ENCODE data around the gene HOXB3.

HOXB3 gene

DNA sequence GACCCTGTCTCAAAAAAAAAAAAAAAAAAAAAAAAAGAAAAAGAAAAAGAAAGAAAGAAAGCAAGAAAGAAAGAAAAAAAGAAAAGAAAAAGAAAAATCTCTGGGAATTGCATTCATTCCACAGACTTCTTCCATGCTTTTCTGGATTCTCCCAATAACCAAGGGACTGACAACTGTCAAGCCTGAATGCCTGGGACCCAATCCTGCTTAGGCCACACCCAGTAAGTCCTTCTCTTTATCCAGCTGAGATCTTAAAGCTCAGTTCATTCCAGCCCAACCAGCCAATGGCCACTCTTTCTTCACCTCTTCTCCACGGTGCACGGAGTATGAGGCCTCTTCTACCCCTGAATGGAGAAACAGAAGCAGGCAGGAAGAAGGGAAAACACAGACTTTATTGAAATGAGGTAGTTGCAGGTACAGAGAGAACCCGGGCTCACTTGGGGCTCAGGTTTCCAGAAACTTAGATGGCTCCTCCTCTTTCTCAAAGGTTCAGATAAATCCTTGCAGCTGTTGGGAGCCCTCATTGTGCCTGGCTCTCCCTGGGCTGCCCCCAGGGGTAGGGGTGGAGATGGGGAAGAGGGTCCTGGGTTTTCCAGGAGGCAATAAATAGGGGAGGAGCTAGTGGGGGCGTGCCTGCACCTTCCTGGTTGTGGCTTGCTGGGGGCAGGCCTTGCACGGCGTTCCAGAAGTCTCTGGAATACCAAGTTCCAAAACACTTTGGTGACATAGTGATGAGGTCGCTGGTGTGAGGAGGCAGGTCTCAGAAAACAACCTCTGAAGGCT lies 61.7 kb downstream of the HOXB3 start:
- TF ChIP-seq, protein P1, sequence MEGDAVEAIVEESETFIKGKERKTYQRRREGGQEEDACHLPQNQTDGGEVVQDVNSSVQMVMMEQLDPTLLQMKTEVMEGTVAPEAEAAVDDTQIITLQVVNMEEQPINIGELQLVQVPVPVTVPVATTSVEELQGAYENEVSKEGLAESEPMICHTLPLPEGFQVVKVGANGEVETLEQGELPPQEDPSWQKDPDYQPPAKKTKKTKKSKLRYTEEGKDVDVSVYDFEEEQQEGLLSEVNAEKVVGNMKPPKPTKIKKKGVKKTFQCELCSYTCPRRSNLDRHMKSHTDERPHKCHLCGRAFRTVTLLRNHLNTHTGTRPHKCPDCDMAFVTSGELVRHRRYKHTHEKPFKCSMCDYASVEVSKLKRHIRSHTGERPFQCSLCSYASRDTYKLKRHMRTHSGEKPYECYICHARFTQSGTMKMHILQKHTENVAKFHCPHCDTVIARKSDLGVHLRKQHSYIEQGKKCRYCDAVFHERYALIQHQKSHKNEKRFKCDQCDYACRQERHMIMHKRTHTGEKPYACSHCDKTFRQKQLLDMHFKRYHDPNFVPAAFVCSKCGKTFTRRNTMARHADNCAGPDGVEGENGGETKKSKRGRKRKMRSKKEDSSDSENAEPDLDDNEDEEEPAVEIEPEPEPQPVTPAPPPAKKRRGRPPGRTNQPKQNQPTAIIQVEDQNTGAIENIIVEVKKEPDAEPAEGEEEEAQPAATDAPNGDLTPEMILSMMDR (IDR thresholded peaks at IDR 0.05): no peak
- TF ChIP-seq ZFX (IDR thresholded peaks at IDR 0.05; ENCODE audit: borderline replicate concordance): no peak
- H3K27ac ChIP-seq: no peak overlapping the region

DNA sequence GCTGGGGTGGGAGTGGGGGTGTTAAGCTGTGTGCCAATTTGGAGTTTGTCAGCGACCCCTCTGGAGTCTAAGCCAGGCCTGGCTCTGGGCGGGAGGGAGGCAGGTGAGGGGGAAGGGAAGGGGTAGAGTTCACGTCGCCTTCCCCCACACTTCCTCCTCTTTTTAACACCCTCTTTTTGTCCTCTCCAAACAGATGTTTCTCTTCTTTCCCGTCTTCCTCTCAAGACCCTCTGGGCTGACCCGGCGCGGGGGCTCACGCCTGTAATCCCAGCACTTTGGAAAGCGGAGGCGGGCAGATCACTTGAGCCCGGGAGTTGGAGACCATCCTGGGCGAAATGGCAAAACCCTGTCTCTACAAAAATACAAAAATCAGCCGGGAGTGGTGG lies 62.5 kb downstream of the HOXB3 start:
- no peak for TF ChIP-seq ZFX (IDR thresholded peaks at IDR 0.05; ENCODE audit: borderline replicate concordance)
- TF ChIP-seq, protein P1 (IDR thresholded peaks at IDR 0.05): no peak
- no peak overlapping the region for H3K27ac ChIP-seq

DNA sequence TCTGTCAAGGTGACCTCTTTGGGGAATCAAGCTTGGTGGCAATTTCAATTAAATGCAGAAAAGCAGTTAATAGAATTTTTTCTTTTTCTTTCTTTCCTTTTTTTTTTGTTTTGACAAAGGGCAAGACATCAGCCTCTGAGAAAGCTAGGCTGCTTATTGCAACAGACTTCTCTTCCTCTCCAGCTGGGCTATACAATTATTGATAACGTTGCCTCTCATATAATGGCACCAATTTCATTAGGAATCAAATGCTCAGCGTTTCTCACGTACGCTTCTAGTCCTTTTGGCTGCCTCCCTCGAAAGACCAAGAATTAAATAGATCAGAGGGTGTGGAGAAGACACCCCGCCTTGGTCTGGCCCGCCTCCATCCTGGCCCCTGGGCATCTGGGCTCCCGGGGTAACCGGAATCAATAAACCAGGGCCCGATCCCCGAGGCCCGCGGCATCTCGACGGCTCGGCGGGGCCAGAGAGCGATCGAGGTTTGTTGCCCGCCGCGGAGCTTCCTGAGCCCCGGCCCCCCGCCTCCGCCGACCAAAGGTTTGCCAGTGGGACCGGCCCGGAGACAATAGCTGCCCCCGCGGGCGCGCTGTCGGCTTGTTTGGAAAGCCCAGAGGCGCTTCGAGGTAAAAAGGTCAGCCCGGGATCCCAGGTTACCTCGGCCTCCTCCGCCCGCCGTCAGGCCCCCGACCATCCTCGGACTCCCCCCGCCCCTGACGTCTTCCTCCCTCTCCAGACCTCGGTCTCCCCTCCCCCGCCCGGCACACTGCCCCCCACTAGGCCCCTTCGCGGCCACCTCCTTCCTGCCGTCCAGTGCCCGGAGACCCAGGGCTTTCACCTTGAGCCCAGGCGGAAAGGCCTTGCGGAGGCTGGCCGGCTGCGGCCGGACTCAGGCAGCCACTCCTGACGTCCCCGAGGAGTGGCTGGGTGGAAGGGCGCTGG lies 63.2 kb downstream of the HOXB3 start:
- H3K27ac ChIP-seq: no peak overlapping the region
- TF ChIP-seq ZFX (IDR thresholded peaks at IDR 0.05; ENCODE audit: borderline replicate concordance): no peak
- TF ChIP-seq, protein P1 (IDR thresholded peaks at IDR 0.05): no peak

DNA sequence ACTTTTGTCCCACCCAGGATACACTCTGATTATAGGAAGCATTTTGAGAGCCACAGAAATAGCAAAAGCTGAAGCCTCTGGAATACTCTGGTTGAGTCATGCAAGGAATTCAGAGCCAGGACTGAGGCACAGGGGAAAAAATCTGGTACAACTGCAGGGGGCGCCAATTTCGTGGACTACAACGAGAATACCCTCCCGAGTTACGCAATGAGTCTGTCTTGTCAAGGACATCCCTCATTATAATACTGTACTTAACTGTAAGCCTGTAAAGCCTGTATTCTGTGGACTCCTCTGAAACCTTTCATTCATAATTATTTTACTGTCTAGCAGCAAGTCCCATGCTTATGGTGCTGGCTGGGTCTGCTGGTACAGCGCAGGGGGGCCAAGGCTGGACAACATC lies 67.0 kb downstream of the HOXB3 start:
- no peak overlapping the region for H3K27ac ChIP-seq
- TF ChIP-seq, protein P1 (IDR thresholded peaks at IDR 0.05): no peak
- TF ChIP-seq ZFX (IDR thresholded peaks at IDR 0.05; ENCODE audit: borderline replicate concordance): no peak

DNA sequence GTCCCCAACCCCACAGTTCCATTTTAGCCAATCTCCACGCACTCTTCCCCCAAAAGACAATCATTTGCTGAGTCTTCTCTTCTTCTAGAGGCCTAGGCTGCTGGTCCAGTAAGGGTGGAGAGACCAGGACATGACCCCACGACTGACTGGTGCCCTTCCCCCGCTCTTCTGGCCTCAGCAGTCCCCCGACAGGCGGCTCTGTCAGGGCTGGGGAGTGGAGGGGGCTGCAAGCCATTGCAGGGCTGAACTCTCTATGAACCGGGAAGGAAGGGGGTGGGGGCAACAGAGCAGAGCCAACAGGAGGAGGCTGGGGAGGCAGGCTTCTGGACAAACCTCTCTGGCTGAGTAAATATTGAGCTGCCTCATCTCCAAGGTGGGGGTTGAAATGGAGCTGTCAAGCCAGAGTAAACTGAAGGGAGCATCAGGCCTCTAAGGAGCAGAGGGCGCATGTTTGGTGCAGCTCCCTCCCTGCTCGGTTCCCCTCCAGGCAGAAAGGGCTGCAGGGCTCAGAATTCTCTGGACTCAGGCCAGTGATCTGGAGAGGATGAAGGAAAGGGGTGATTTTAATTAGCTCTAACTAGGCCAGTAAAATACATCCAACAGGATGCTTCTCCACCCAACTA lies 67.9 kb downstream of the HOXB3 start:
- no peak for TF ChIP-seq ZFX (IDR thresholded peaks at IDR 0.05; ENCODE audit: borderline replicate concordance)
- TF ChIP-seq, protein P1 (IDR thresholded peaks at IDR 0.05): no peak
- no peak overlapping the region for H3K27ac ChIP-seq

DNA sequence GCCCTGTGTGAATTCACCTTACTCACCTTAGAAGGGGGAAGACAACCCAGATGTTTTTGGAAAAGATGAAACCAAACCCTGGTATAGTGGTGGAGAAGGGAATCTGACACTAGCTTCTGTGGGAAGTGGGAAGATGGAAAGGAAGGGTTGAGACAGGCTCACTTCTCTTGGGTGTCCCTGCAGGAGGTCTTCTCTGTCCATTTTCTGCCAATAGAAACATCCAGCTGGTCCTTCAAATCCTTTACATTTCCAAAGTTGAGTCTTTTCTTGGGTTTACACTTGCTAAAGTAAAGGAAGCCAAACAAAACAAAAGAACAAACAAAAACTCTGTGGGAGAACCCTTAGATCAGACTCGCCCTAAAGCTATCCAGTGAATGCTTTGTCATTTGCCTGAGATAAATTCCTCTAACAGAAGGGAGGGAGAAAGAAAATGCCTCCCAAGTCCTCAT lies 69.4 kb downstream of the HOXB3 start:
- no peak overlapping the region for H3K27ac ChIP-seq
- TF ChIP-seq, protein P1 (IDR thresholded peaks at IDR 0.05): no peak
- TF ChIP-seq ZFX (IDR thresholded peaks at IDR 0.05; ENCODE audit: borderline replicate concordance): no peak

Measured in 22Rv1 (cell line).